Sigmoid colon (tissue), 7 donors: ENCODE data around the gene MDFI. TPM values are rescaled to one million over a fixed set of nuclear protein-coding genes. Genes with fewer than 3 reads are reported as not detected.

Experiments
- DNase-seq: peaks from one replicate; pipeline ENCODE4 v3.0.0-alpha.2; 2019
- H3K27ac ChIP-seq, 4 donors: fragments of 200-600 bp; sonication (generic); one replicate each; pipeline ENCODE4 v1.5.1; 2016 to 2019; ENCODE audit warnings: mild to moderate bottlenecking in 1 of 4
- H3K27me3 ChIP-seq, 3 donors: fragments of 200-600 bp; sonication (generic); one replicate each; pipeline ENCODE4 v1.5.1; 2019; ENCODE audit warnings: mild to moderate bottlenecking in 1 of 3
- H3K36me3 ChIP-seq, 4 donors: fragments of 200-600 bp; sonication (generic); one replicate each; pipeline ENCODE4 v1.5.1; 2016 to 2019
- H3K4me1 ChIP-seq, 4 donors: fragments of 200-600 bp; sonication (generic); one replicate each; pipeline ENCODE4 v1.5.1; 2017 to 2019
- H3K4me3 ChIP-seq, 4 donors: fragments of 200-600 bp; sonication (generic); one replicate each; pipeline ENCODE4 v1.5.1; 2017 to 2019; ENCODE audit warnings: mild to moderate bottlenecking in 2 of 4, moderate library complexity in 1 of 4
- H3K9me3 ChIP-seq, 4 donors: fragments of 200-600 bp in 3 of 4; sonication (generic) in 3 of 4; one replicate each; pipeline versions ENCODE4 v1.5.1 to v1.6.1; 2013 to 2019
- EP300 ChIP-seq, 4 donors: sonication (generic); formaldehyde crosslinking; IDR thresholded peaks; one replicate each; pipeline ENCODE4 v1.6.1; 2017; ENCODE audit warnings: antibody characterized with exemption in 4 of 4
- POLR2A ChIP-seq, 2 donors: fragments of 450-650 bp; IDR thresholded peaks; one replicate each; pipeline ENCODE4 v1.6.1; 2016; ENCODE audit warnings: antibody characterized with exemption in 2 of 2, mild to moderate bottlenecking in 2 of 2, moderate library complexity in 2 of 2
- POLR2AphosphoS5 ChIP-seq, 4 donors: sonication (generic); formaldehyde crosslinking; IDR thresholded peaks; one replicate each; pipeline ENCODE4 v1.6.1; 2017; ENCODE audit warnings: antibody characterized with exemption in 4 of 4
- WGBS, 2 donors: extraction: QIAGEN DNeasy Blood & Tissue Kit; methylation state at CpG; one replicate each; pipeline ENCODE4 v1.1.7; 2013; 5-methylcytosine and 5-hydroxymethylcytosine counted together
- intact Hi-C: fragments of 100-400 bp; cut with DNase I; formaldehyde crosslinking; loops from one replicate; pipeline ENCODE4 v1.15.1; 2023
- polyA plus RNA-seq, 3 donors: library from polyadenylated mRNA; stranded (reverse); fragments of 200-250 nt; gene quantifications; one replicate each; pipeline ENCODE4 v1.2.3, GENCODE V29; 2013
- total RNA-seq, 4 donors: library from RNA; depleted of rRNA; stranded (reverse); fragments of >200 nt; gene quantifications; one replicate each; pipeline ENCODE4 v1.1.0, GENCODE V29; 2016
- TF ChIP-seq, protein P1 (sequence below), 4 experiments: fragments of 450-650 bp in 3 of 4; fragments of 200-600 bp in 1 of 4; IDR thresholded peaks; one replicate each; pipeline ENCODE4 v1.5.1; 2016 to 2019; ENCODE audit warnings: antibody characterized with exemption in 4 of 4, mild to moderate bottlenecking in 3 of 4, moderate library complexity in 2 of 4
- donor health status: healthy with polysubstance abuse.
- donor health status: Bipolar disorder and iron deficiency.
- donor health status: healthy.

Gene MDFI
- total and polyA plus RNA-seq, 7 donors = 0.69 to 8.6 (median 4.6) TPM

DNA sequence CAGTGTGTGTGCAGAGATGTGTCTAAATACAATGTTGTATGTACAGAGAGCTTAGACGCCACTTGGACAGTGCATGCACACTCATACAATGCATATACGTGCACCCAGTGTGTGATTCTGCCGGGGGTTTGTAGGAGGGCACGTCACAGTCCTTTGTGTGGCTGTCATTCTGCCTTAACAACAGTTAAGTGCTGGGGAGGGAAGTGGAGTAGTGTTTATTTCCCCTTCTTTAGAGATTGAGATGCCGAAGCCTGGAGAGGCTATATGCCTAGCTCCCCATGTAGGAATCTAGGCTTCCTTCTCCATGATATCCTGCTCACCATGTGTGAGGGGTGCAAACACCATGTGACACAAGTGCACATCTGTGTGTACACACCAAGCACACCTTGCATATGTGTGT is 38.2 kb downstream of the MDFI start:
- no peak overlapping the region for H3K27ac ChIP-seq
- no peaks in the 10 kb centered on the region for H3K9me3 ChIP-seq
- no peaks in the 10 kb centered on the region for H3K4me1 ChIP-seq
- no peak for TF ChIP-seq POLR2A (IDR thresholded peaks at IDR 0.05)
- no peak for TF ChIP-seq POLR2AphosphoS5 (IDR thresholded peaks at IDR 0.05)
- TF ChIP-seq EP300 (IDR thresholded peaks at IDR 0.05) = no peak
- TF ChIP-seq, protein P1, sequence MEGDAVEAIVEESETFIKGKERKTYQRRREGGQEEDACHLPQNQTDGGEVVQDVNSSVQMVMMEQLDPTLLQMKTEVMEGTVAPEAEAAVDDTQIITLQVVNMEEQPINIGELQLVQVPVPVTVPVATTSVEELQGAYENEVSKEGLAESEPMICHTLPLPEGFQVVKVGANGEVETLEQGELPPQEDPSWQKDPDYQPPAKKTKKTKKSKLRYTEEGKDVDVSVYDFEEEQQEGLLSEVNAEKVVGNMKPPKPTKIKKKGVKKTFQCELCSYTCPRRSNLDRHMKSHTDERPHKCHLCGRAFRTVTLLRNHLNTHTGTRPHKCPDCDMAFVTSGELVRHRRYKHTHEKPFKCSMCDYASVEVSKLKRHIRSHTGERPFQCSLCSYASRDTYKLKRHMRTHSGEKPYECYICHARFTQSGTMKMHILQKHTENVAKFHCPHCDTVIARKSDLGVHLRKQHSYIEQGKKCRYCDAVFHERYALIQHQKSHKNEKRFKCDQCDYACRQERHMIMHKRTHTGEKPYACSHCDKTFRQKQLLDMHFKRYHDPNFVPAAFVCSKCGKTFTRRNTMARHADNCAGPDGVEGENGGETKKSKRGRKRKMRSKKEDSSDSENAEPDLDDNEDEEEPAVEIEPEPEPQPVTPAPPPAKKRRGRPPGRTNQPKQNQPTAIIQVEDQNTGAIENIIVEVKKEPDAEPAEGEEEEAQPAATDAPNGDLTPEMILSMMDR (IDR thresholded peaks at IDR 0.05) = no peak
- intact Hi-C loops = no loop called here
- no peak overlapping the region for H3K4me3 ChIP-seq
- no peak for DNase-seq
- H3K36me3 ChIP-seq = no peaks in the 10 kb centered on the region
- WGBS, 2 donors = 77 to 86% methylated on average over 5 of the region's 5 CpGs
- H3K27me3 ChIP-seq = peaks cover 0 to 5% (median 0%) of the 10 kb centered on the region in 3 donors

DNA sequence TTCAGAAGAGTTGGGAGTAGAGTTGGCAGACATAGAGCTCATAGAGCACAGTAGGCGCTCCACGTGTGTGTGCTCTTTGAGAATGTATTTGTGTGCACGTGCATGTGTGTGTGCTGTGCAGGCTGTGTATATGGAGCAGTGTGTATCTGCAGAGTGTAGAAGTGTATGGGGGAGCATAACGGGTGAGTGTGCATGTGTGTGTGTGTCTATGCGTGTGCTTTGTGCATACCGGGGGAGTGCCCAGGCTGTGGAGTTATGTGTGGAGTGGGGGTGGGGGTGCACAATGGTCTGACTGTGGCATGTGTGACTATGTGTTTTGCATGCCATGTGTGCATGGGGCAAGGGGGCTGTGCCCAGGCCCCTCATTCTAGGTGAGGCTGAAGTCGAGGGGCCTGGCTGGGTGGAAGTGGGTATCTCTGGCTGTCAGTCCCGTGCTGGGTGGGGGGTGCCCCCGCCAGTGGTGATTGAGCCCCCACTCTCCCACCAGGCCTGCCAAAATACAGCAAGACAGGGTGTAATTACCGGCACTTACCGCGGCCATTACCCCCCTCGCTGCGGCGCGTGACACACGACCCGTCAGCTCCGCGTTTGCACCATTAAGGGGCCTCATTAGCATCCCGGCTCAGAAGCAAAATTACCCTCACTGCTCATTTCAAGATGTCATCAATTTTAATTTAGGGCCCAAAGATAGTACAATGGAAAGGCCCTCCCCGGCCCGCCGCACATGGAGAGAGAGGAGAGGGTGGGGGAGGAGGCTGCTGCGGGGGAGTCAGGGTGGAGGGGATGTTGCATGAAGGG is 39.1 kb downstream of the MDFI start:
- no peaks in the 10 kb centered on the region for H3K36me3 ChIP-seq
- H3K4me1 ChIP-seq = peaks cover 0 to 6% (median 5%) of the 10 kb centered on the region in 4 donors
- H3K27me3 ChIP-seq = peaks cover 0 to 5% (median 0%) of the 10 kb centered on the region in 3 donors
- WGBS, 2 donors = 86 to 91% methylated on average over 25 of the region's 25 CpGs
- intact Hi-C loops = no loop called here
- TF ChIP-seq POLR2AphosphoS5 (IDR thresholded peaks at IDR 0.05) = no peak
- no peak for TF ChIP-seq EP300 (IDR thresholded peaks at IDR 0.05)
- TF ChIP-seq, protein P1 (IDR thresholded peaks at IDR 0.05) = no peak
- no peak for TF ChIP-seq POLR2A (IDR thresholded peaks at IDR 0.05)
- no peak overlapping the region for H3K4me3 ChIP-seq
- H3K9me3 ChIP-seq = no peaks in the 10 kb centered on the region
- H3K27ac ChIP-seq = no peak overlapping the region
- no peak for DNase-seq

DNA sequence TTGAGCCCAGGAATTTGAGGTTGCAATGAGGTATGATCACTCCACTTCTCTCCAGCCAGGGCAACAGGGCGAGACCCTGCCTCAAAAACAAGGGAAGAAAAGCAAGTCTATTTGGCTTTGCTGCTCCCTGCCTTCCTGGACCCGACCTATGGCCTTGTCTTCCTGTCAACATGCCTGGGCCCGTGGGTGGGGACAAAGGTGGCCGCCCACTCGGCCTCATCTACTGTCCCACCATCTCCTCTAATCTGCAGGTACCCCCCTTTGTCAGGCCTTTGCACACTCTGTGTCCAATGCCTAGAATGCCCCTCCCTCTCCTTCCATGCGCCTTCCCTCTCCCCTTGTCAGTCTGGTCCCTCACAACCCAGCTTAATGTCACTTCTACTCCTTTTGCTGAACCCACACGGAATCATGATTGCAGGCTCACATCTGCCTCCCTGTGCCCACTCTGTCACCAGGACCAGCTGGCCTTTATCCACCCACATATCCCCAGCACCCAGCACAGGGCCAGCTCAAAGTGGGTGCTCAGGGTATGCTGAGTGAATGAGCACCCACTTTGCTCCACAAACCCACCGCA is 40.3 kb downstream of the MDFI start:
- intact Hi-C loops = no loop called here
- Histone ChIP-seq H3K36me3 (no peaks in the 10 kb centered on the region), H3K9me3 (no peaks in the 10 kb centered on the region), H3K27me3 (peaks cover 0 to 5% (median 0%) of the 10 kb centered on the region in 3 donors), H3K27ac (no peak overlapping the region), H3K4me1 (peaks cover 0 to 19% (median 18%) of the 10 kb centered on the region in 4 donors), H3K4me3 (no peak overlapping the region)
- TF ChIP-seq, protein P1 (IDR thresholded peaks at IDR 0.05) = no peak
- TF ChIP-seq POLR2AphosphoS5 (IDR thresholded peaks at IDR 0.05) (no peak), POLR2A (IDR thresholded peaks at IDR 0.05) (no peak), EP300 (IDR thresholded peaks at IDR 0.05) (no peak)
- no peak for DNase-seq
- WGBS, 2 donors = 79 to 80% methylated on average over 8 of the region's 8 CpGs

DNA sequence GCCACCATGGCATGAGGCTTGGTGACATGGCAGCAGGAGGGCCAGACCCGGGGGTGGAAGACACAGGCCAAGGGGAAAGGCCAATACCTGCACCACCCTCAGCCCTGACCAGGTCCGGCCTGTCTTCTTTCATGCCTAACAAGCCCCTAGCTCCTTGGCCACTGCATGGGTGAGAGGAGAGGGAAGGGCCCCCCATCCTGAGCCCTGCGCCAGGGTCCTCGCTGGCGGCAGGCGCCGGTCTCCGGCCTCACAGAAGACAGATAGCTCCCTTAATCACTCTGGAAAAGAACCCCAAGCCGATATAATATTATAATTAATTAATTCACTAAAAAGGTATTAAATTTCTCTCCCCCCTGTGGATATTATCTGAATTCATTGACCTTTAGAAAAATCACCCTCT is 41.4 kb downstream of the MDFI start:
- Histone ChIP-seq H3K4me1 (peaks cover 0 to 23% (median 22%) of the 10 kb centered on the region in 4 donors), H3K9me3 (no peaks in the 10 kb centered on the region), H3K36me3 (peaks cover 0 to 6% (median 1%) of the 10 kb centered on the region in 4 donors), H3K27ac (no peak overlapping the region), H3K27me3 (peaks cover 0 to 5% (median 0%) of the 10 kb centered on the region in 3 donors), H3K4me3 (no peak overlapping the region)
- intact Hi-C loops = loop anchor here (5.0 kb wide), 1 partner anchor 217 kb away; no protein-coding TSS in a partner anchor
- DNase-seq = no peak
- TF ChIP-seq EP300 (IDR thresholded peaks at IDR 0.05) (no peak), POLR2A (IDR thresholded peaks at IDR 0.05) (no peak), POLR2AphosphoS5 (IDR thresholded peaks at IDR 0.05) (no peak)
- TF ChIP-seq, protein P1 (IDR thresholded peaks at IDR 0.05) = no peak
- WGBS, 2 donors = 91 to 97% methylated on average over 9 of the region's 9 CpGs
